ENCODE measurements around the gene KANK4.

The KANK4 gene

DNA sequence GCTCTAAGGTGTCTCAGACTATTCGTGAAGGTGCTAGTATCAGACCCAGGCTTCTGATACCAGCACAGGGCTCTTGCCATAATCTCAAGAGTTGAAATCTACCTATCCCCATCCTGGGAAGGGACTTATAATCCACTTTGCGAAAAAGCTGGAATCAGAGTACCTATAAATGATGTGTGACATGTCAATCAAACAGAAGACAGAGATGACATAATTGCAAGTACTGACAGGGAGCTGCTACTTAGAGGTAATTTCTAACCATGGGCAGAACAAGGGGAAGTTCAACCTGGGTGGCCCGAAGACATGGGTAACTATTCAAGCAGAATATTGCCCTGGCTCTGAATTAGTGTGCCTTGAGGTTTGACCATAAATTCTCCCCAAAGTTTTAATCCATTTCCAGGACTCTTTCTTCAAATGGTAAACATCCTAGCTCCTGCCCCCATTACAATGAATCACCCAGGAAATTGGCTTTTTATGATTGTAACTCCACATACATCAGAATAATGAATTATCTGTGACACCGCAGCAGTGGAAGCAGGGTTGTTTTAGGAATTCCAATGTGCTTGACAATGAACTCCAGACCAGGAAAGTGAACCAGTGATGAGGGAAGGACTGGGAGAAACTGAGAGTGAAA is 37.2 kb downstream of the KANK4 start:
- H3K4me1 ChIP-seq (ENCODE audit: insufficient read depth, low read length), result peaks cover 20% of the 10 kb centered on the region
- 0 out of 2 replicates have a peak, but pooled peaks cover 4% of the 10 kb centered on the region for H3K9me3 ChIP-seq (ENCODE audit: control insufficient read depth, insufficient read depth, low read length)
- no peak overlapping the region for H3K9ac ChIP-seq (ENCODE audit: low read depth, low read length)
- no peaks in the 10 kb centered on the region for H3K36me3 ChIP-seq (ENCODE audit: insufficient read depth, low read length)

DNA sequence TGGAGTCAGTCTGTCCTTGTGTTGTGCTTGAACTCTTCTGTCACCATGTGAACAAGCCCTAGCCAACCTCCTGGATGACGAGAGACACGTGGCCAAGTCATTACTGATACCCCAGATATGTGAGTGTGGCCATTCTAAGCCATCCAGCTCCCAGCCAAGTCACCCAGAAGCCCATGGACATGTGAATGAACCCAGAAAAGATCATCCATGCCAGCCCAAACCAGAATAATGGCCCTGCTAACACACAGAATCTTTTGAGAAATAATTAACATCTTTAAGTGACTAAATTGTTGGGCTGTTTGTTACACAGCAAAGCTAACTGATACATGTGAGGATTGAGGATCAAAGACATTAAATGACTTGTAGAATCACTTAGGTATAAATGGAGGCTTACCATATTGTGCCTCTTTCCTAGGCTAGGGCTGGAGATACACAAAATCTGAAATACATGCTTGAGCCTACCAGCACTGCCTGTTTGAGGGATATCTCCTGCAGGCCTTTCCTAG is 38.2 kb downstream of the KANK4 start:
- Histone ChIP-seq H3K9ac (ENCODE audit: low read depth, low read length) (no peak overlapping the region), H3K9me3 (ENCODE audit: control insufficient read depth, insufficient read depth, low read length) (0 out of 2 replicates have a peak, but pooled peaks cover 4% of the 10 kb centered on the region), H3K36me3 (ENCODE audit: insufficient read depth, low read length) (no peaks in the 10 kb centered on the region), H3K4me1 (ENCODE audit: insufficient read depth, low read length) (peaks cover 14% of the 10 kb centered on the region)

DNA sequence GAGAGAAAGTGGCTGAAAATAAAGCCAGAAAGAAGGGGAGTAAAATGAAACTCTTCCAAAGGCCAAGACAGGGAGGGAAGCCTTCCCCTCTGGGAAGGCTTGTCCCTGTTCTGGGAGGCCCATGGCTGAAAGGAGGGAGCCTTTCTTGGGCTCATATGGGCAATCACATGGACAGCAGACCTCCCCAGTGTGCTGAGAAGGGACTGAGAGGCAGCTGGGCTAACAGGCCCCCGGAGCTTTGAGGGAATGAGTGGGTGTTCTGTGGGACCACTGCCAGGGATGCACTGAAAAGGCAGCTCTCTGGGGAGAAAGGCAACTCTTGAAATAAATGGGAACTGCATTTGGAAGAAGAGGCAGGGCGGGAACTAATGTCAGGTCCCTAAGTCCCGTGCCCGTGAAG is 39.1 kb downstream of the KANK4 start:
- Histone ChIP-seq H3K36me3 (ENCODE audit: insufficient read depth, low read length) (no peaks in the 10 kb centered on the region), H3K9ac (ENCODE audit: low read depth, low read length) (no peak overlapping the region), H3K4me1 (ENCODE audit: insufficient read depth, low read length) (peaks cover 7% of the 10 kb centered on the region), H3K9me3 (ENCODE audit: control insufficient read depth, insufficient read depth, low read length) (0 out of 2 replicates have a peak, but pooled peaks cover 4% of the 10 kb centered on the region)

DNA sequence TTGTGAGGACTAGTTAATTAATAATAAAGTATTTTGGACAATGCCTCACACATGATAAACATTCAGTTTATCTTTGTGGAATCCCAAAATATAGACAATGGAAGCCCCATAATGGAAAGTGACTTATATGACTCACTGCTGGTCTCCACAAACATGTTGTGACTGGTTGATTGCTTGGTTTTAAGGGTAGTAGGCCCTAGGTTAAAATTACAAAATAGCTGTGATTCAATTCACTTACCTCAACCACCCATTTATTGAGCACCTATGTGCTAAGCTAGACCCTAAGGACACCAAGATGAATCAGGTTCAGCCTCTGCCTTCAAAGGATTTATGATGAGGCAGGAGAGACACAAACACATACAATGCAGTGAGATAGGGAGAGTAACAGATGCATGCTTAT is 42.4 kb downstream of the KANK4 start:
- H3K9me3 ChIP-seq (ENCODE audit: control insufficient read depth, insufficient read depth, low read length), result 0 out of 2 replicates have a peak, but pooled peaks cover 4% of the 10 kb centered on the region
- no peak overlapping the region for H3K9ac ChIP-seq (ENCODE audit: low read depth, low read length)
- H3K36me3 ChIP-seq (ENCODE audit: insufficient read depth, low read length), result no peaks in the 10 kb centered on the region

DNA sequence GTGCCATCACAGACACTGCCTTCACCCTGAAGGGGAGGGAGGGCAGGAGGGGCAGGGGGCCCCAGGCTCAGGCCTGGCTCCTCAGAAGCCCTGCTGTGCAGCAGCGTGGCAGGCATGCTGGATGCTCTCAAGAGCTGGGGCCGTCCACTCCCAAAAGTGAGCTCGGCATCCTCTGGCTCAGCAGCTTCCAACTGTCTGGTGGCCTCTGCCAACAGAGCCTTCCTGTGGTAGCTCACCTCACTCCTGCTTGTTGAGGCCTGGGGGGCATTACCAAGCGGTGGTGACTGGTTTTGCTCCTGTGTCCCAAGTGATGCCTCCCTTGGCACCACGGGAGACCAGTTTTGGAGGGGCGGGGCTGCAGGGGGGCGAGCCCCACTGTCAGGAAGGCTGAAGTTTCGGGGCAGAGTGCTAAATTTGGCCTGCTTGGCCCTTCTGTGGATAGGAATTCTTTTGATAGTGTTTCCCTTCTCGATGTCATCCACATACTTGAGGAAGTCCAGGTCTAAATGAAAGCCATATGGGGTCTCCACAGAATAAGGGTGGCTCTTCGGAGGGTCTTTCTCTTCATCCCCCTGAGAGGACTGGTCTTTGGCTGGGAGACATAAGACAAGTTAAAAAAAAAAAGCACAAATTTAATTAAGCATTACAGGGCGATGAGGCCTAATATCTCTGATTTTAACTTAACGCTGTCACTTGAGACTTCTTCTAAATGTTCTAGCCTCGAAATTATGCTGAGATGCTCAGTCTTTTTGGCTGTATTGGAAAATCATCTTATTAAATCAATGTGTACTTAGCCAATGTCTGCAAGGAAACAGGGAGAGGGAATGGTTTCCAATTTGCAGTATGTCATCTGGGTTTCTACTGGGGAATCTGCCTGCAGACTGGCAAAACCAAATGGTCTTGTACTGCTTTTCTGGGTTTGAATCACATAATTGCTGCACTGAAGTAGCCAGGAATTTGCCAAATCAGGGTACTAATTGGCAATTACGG is 44.4 kb downstream of the KANK4 start:
- Histone ChIP-seq H3K9me3 (ENCODE audit: control insufficient read depth, insufficient read depth, low read length) (no peaks in the 10 kb centered on the region), H3K4me1 (ENCODE audit: insufficient read depth, low read length) (peaks cover 4% of the 10 kb centered on the region), H3K9ac (ENCODE audit: low read depth, low read length) (no peak overlapping the region), H3K36me3 (ENCODE audit: insufficient read depth, low read length) (no peaks in the 10 kb centered on the region)

More for the DNA sequence above, 42.4 kb downstream of the KANK4 start:
- H3K4me1 ChIP-seq (ENCODE audit: insufficient read depth, low read length), result peaks cover 4% of the 10 kb centered on the region

DNA sequence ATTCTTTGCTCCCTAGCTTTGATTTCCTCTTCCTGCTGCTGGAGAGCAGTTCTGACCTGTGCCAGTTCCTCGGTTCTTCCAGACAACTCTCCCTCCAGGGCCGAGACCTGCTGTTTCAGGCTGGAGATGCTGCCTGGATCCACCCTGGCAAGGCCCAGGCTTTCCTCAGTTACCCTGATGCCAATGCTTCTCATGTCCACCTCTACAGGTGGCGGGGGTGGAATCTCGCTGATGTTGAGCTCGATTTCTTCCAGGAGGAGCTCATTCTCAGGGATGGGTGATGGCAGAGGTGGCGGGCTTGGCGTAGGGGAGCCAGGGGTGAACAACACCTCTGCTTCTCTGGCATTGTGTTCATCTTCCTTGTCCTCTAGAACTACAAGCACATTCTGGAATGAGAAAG is 45.3 kb downstream of the KANK4 start:
- H3K4me1 ChIP-seq (ENCODE audit: insufficient read depth, low read length), result peaks cover 4% of the 10 kb centered on the region
- no peaks in the 10 kb centered on the region for H3K9me3 ChIP-seq (ENCODE audit: control insufficient read depth, insufficient read depth, low read length)
- H3K9ac ChIP-seq (ENCODE audit: low read depth, low read length), result no peak overlapping the region
- no peaks in the 10 kb centered on the region for H3K36me3 ChIP-seq (ENCODE audit: insufficient read depth, low read length)

DNA sequence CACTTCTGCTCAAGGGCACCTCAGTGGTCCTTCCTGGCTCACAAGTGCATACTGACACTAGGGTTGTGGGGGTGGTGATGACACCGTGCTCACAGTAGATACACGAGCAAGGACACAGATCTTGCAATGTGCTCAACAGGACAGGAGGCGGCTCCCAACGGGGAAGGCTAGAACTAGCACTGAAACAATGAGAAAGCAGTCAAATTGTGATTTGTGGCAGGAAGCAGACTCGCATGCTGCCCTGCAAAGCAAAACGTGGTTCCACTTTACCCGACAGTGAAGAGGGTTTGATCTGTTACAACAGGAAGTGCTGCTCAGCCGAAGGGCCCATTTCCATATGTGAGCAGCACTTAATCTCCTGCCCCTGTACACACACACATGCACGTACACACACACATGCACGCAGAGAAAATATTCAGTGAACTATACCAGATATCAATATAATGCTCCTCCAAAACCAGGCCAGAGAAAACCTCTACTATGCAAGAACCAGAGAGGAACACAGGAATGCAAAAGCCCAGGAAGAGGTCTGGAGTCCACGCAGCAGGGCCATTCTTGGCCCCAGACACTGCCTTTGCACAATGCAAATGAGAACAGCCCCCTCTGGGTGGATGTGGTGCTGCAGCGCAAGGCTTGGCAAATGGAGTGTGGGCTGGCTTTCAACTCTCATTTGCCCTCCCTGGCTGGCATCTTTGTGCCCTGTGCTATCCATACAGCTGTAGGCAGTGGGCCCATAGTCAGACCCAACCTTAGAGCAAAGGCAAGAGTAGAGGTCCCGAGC is 47.1 kb downstream of the KANK4 start:
- Histone ChIP-seq H3K36me3 (ENCODE audit: insufficient read depth, low read length) (no peaks in the 10 kb centered on the region), H3K4me1 (ENCODE audit: insufficient read depth, low read length) (peaks cover 4% of the 10 kb centered on the region), H3K9ac (ENCODE audit: low read depth, low read length) (no peak overlapping the region), H3K9me3 (ENCODE audit: control insufficient read depth, insufficient read depth, low read length) (no peaks in the 10 kb centered on the region)

DNA sequence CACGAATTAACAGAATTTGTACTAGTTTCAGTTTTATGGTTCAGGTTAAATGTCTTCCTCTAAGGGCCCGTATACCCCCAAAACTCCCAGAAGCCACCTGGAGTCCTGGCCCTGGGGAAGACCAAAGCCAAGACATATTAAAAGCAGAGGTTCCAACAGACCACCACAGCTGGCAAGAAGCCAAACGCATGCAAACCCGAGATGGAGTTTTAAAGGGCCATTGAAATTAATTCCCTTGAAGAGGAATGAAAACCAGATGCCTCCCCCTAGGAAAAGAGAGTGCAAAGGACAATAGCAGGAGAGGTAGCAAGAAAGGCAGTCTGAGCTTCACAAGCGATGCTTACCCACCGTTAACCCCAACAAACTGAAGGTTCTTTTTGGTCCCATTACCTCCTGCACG is 48.1 kb downstream of the KANK4 start:
- no peak overlapping the region for H3K9ac ChIP-seq (ENCODE audit: low read depth, low read length)
- H3K36me3 ChIP-seq (ENCODE audit: insufficient read depth, low read length), result no peaks in the 10 kb centered on the region
- no peaks in the 10 kb centered on the region for H3K9me3 ChIP-seq (ENCODE audit: control insufficient read depth, insufficient read depth, low read length)
- H3K4me1 ChIP-seq (ENCODE audit: insufficient read depth, low read length), result peaks cover 4% of the 10 kb centered on the region

DNA sequence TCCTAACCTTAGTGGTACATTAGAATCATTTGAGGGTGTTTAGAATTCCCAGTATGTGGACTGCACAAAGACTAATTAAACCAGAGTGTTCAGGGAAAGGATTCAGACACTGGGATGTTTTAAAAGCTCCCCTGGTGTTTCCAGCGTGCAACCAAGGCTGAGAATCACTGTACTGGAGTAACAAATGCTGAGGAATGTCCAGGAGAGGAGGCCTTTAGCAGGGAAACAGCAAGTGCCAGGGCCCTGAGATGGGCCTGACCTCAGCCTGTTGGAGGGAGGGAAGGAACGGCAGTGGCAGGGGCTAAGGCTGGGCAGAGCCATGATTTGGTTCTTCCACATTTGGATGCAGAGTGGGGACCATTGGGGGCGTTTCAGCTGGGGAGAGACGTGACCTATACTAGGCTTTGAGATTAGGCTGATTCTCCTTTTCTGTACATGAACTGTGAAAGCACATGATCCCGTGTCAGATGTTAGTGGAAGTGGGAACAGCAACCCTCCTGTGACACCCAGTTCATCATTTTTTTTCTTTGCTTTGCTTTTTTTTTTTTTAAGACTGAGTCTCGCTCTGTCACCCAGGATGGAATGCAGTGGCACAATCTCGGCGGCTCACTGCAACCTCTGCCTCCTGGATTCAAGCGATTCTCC is 49.3 kb downstream of the KANK4 start:
- H3K4me1 ChIP-seq (ENCODE audit: insufficient read depth, low read length), result peaks cover 4% of the 10 kb centered on the region
- no peaks in the 10 kb centered on the region for H3K9me3 ChIP-seq (ENCODE audit: control insufficient read depth, insufficient read depth, low read length)
- no peaks in the 10 kb centered on the region for H3K36me3 ChIP-seq (ENCODE audit: insufficient read depth, low read length)
- H3K9ac ChIP-seq (ENCODE audit: low read depth, low read length), result no peak overlapping the region

DNA sequence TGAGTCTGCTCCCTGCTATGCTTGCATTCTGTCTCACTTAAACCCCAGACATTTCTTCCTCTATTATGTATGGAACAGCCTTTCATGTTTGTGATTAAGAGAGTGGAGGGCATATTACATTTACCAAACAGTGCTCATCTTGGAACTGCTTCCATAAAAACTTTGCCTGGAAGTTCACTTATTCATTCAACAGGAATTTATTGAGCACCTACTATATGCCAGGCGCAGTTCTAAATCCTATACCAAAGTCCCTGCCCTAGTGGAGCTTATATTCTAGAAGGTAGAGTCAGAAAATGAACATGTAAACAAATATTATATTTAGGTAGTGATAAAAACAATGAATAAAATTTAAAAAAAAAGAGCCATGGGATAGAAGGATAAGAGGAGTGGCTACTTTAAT is 49.8 kb downstream of the KANK4 start:
- H3K4me1 ChIP-seq (ENCODE audit: insufficient read depth, low read length), result peaks cover 4% of the 10 kb centered on the region
- no peaks in the 10 kb centered on the region for H3K9me3 ChIP-seq (ENCODE audit: control insufficient read depth, insufficient read depth, low read length)
- H3K9ac ChIP-seq (ENCODE audit: low read depth, low read length), result no peak overlapping the region
- no peaks in the 10 kb centered on the region for H3K36me3 ChIP-seq (ENCODE audit: insufficient read depth, low read length)

DNA sequence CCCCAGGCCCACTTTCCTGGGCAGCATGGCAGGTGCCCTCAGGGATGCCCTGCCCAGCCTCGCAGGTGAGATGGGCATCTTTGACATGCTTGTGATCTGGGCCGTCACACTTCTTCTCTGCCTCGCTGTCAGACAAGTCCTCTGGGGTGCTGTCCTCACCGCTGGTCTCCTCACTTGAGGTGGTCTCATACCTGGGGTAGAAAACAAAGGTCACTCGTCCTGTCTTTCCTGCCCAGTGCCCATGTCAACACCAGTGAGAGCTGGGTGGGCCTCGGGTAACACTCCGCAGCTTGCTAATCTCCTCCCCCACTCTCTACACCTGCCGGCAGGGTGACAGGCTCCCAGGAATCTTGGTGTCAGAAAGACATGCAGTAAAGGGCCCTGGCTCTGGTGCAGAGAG is 50.9 kb downstream of the KANK4 start:
- no peak overlapping the region for H3K9ac ChIP-seq (ENCODE audit: low read depth, low read length)
- H3K9me3 ChIP-seq (ENCODE audit: control insufficient read depth, insufficient read depth, low read length), result no peaks in the 10 kb centered on the region
- no peaks in the 10 kb centered on the region for H3K36me3 ChIP-seq (ENCODE audit: insufficient read depth, low read length)
- peaks cover 4% of the 10 kb centered on the region for H3K4me1 ChIP-seq (ENCODE audit: insufficient read depth, low read length)

DNA sequence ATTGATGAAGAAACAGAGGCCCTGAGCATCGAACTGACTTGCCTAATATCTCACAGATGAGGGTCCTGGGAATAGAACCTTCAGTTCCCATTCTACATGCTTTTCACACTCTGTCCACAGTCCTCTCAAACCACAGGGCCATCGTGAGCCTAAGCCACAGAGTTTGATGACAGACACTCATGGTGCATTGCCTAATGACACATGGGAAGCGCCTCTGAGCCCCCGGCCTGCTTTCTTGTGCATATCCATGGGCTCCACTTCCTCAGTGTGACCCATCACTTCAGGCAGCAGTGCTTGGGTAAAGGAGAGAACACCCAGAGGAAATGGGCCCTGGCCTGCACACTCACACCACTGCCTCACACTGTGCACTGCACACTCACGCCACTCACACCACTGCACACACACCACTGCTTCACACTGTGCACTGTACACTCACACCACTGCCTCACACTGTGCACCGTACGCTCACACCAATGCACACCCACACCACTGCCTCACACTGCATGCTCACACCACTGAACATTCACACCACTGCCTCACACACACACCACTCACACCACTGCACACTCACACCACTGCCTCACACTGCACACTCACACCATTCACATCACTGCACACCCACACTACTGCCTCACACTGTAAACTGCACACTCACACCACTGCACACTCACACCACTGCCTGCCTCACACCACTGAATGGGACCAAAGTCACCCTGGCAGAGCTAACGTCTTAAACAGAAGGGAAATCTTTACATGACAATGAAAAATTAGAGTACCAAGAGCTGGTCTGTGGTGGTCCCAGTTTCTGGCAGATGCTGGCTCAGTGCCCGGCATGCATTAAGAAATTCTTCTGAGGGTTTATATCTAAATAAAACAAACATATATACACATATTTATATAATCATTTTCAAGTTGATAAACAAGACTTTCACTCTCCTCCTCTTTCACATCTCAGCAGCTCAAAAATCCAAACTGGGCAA is 53.0 kb downstream of the KANK4 start:
- Histone ChIP-seq H3K9me3 (ENCODE audit: control insufficient read depth, insufficient read depth, low read length) (no peaks in the 10 kb centered on the region), H3K4me1 (ENCODE audit: insufficient read depth, low read length) (no peaks in the 10 kb centered on the region), H3K36me3 (ENCODE audit: insufficient read depth, low read length) (no peaks in the 10 kb centered on the region), H3K9ac (ENCODE audit: low read depth, low read length) (no peak overlapping the region)

DNA sequence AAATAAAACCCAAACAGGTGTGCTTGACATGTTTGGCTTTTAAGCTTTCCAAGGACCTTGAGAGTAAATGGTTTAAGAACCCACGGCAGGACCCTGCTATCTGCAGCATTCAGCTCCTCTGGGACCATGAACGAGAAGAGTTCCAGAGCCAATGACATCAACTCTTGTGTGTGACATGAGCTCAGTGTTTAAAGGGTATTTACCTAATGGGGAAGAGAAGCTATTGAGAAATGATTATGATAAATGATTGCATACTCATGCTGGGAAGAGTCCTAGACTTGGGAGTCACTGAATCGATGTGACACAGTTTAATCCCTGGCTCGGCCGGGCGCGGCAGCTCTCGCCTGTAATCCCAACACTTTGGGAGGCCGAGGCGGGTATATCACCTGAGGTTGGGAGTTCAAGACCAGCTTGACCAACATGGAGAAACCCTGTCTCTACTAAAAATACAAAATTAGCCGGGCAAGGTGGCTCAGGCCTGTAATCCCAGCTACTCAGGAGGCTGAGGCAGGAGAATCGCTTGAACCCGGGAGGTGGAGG is 55.4 kb downstream of the KANK4 start:
- Histone ChIP-seq H3K9me3 (ENCODE audit: control insufficient read depth, insufficient read depth, low read length) (no peaks in the 10 kb centered on the region), H3K36me3 (ENCODE audit: insufficient read depth, low read length) (no peaks in the 10 kb centered on the region), H3K4me1 (ENCODE audit: insufficient read depth, low read length) (no peaks in the 10 kb centered on the region), H3K9ac (ENCODE audit: low read depth, low read length) (no peak overlapping the region)

Measured in ES-I3 (cell line).